NB4 (cell line): Measurements from ENCODE around the gene STAM2.

Experiments used
- POLR2A ChIP-seq: IDR thresholded peaks from 2 replicates; pipeline ENCODE4 v1.6.1; 2011; ENCODE audit warnings: mild to moderate bottlenecking; ENCODE audit not compliant: insufficient read length; ENCODE audit errors: extremely low read depth
- TF ChIP-seq, protein P1 (sequence below): IDR thresholded peaks from one replicate; pipeline ENCODE4 v1.5.1; 2012; ENCODE audit warnings: low read depth, low read length
- TF ChIP-seq, protein P2 (sequence below): IDR thresholded peaks from 2 replicates; pipeline ENCODE4 v1.6.1; 2011; ENCODE audit warnings: low read depth, low read length

DNA sequence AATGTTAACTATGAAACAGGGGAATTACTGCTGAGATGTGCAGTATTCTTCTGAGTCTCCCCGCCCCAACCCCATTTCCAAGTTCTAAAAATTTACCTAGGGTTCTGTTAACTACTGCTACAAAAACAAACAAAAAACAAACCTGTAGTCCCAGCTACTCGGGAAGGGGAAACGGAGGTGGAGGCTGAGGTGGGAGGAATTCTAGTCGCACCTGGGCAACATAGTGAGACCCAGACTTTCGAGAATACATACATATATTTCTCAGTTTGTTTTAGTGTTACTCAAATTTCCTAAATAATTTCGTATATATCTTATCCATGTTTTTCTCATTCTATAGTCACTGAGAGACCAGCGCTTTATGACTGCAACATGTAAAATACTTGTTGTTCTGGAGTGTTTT, 989 bp downstream of the STAM2 start:
- TF ChIP-seq, protein P1, sequence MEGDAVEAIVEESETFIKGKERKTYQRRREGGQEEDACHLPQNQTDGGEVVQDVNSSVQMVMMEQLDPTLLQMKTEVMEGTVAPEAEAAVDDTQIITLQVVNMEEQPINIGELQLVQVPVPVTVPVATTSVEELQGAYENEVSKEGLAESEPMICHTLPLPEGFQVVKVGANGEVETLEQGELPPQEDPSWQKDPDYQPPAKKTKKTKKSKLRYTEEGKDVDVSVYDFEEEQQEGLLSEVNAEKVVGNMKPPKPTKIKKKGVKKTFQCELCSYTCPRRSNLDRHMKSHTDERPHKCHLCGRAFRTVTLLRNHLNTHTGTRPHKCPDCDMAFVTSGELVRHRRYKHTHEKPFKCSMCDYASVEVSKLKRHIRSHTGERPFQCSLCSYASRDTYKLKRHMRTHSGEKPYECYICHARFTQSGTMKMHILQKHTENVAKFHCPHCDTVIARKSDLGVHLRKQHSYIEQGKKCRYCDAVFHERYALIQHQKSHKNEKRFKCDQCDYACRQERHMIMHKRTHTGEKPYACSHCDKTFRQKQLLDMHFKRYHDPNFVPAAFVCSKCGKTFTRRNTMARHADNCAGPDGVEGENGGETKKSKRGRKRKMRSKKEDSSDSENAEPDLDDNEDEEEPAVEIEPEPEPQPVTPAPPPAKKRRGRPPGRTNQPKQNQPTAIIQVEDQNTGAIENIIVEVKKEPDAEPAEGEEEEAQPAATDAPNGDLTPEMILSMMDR: no peak
- TF ChIP-seq, protein P2, sequence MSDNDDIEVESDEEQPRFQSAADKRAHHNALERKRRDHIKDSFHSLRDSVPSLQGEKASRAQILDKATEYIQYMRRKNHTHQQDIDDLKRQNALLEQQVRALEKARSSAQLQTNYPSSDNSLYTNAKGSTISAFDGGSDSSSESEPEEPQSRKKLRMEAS: no peak
- TF ChIP-seq POLR2A: no peak
